ENCODE data around the gene FSTL4. TPM values are rescaled to one million over a fixed set of nuclear protein-coding genes. Genes with fewer than 3 reads are reported as not detected.

Gene FSTL4
- total and polyA plus RNA-seq, 2 experiments from 2014 or later: 1.4 to 2.8 TPM

DNA sequence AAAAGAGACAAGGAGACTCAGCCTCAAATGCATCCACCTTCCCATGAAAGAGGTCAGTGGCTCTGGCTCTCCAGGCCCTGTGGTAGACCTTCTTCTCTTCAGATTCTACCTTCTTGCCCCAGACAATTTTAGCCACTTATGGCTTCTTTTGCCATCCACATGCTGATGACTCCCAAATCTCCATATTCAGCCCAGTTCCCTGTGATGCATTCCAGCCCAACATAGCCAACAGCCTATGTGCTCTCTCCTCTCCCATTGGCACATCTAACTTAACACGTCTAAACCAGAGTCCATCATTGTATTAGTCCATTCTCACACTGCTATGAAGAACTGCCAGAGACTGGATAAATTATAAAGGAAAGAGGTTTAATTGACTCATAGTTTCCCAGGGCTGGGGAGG lies 108.8 kb downstream of the FSTL4 start:
- TF ChIP-seq EZH2 (IDR thresholded peaks at IDR 0.05; ENCODE audit: low read depth, unreplicated experiment) (no peak), EZH2phosphoT487 (IDR thresholded peaks at IDR 0.05; ENCODE audit: unreplicated experiment) (no peak), NANOG (IDR thresholded peaks at IDR 0.05; ENCODE audit: borderline replicate concordance) (no peak), STAT1 (IDR thresholded peaks at IDR 0.05; ENCODE audit: unreplicated experiment) (no peak), ZNF114 (CRISPR knock-in tag; IDR thresholded peaks at IDR 0.05) (no peak), JUNB (IDR thresholded peaks at IDR 0.05; ENCODE audit: unreplicated experiment) (no peak), POLR2AphosphoS5 (IDR thresholded peaks at IDR 0.05; ENCODE audit: low read depth) (no peak), ZNF331 (CRISPR knock-in tag; IDR thresholded peaks at IDR 0.05; ENCODE audit: low read depth) (no peak), CREB1 (CRISPR knock-in tag; IDR thresholded peaks at IDR 0.05; ENCODE audit: low read depth) (no peak)
- TF ChIP-seq, protein P1, sequence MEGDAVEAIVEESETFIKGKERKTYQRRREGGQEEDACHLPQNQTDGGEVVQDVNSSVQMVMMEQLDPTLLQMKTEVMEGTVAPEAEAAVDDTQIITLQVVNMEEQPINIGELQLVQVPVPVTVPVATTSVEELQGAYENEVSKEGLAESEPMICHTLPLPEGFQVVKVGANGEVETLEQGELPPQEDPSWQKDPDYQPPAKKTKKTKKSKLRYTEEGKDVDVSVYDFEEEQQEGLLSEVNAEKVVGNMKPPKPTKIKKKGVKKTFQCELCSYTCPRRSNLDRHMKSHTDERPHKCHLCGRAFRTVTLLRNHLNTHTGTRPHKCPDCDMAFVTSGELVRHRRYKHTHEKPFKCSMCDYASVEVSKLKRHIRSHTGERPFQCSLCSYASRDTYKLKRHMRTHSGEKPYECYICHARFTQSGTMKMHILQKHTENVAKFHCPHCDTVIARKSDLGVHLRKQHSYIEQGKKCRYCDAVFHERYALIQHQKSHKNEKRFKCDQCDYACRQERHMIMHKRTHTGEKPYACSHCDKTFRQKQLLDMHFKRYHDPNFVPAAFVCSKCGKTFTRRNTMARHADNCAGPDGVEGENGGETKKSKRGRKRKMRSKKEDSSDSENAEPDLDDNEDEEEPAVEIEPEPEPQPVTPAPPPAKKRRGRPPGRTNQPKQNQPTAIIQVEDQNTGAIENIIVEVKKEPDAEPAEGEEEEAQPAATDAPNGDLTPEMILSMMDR (conservative IDR thresholded peaks at IDR 0.05; ENCODE audit: low read depth in 2 of 2): no peak
- TF ChIP-seq, protein P2, sequence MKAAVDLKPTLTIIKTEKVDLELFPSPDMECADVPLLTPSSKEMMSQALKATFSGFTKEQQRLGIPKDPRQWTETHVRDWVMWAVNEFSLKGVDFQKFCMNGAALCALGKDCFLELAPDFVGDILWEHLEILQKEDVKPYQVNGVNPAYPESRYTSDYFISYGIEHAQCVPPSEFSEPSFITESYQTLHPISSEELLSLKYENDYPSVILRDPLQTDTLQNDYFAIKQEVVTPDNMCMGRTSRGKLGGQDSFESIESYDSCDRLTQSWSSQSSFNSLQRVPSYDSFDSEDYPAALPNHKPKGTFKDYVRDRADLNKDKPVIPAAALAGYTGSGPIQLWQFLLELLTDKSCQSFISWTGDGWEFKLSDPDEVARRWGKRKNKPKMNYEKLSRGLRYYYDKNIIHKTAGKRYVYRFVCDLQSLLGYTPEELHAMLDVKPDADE (IDR thresholded peaks at IDR 0.05): no peak
- TF ChIP-seq, protein P3, sequence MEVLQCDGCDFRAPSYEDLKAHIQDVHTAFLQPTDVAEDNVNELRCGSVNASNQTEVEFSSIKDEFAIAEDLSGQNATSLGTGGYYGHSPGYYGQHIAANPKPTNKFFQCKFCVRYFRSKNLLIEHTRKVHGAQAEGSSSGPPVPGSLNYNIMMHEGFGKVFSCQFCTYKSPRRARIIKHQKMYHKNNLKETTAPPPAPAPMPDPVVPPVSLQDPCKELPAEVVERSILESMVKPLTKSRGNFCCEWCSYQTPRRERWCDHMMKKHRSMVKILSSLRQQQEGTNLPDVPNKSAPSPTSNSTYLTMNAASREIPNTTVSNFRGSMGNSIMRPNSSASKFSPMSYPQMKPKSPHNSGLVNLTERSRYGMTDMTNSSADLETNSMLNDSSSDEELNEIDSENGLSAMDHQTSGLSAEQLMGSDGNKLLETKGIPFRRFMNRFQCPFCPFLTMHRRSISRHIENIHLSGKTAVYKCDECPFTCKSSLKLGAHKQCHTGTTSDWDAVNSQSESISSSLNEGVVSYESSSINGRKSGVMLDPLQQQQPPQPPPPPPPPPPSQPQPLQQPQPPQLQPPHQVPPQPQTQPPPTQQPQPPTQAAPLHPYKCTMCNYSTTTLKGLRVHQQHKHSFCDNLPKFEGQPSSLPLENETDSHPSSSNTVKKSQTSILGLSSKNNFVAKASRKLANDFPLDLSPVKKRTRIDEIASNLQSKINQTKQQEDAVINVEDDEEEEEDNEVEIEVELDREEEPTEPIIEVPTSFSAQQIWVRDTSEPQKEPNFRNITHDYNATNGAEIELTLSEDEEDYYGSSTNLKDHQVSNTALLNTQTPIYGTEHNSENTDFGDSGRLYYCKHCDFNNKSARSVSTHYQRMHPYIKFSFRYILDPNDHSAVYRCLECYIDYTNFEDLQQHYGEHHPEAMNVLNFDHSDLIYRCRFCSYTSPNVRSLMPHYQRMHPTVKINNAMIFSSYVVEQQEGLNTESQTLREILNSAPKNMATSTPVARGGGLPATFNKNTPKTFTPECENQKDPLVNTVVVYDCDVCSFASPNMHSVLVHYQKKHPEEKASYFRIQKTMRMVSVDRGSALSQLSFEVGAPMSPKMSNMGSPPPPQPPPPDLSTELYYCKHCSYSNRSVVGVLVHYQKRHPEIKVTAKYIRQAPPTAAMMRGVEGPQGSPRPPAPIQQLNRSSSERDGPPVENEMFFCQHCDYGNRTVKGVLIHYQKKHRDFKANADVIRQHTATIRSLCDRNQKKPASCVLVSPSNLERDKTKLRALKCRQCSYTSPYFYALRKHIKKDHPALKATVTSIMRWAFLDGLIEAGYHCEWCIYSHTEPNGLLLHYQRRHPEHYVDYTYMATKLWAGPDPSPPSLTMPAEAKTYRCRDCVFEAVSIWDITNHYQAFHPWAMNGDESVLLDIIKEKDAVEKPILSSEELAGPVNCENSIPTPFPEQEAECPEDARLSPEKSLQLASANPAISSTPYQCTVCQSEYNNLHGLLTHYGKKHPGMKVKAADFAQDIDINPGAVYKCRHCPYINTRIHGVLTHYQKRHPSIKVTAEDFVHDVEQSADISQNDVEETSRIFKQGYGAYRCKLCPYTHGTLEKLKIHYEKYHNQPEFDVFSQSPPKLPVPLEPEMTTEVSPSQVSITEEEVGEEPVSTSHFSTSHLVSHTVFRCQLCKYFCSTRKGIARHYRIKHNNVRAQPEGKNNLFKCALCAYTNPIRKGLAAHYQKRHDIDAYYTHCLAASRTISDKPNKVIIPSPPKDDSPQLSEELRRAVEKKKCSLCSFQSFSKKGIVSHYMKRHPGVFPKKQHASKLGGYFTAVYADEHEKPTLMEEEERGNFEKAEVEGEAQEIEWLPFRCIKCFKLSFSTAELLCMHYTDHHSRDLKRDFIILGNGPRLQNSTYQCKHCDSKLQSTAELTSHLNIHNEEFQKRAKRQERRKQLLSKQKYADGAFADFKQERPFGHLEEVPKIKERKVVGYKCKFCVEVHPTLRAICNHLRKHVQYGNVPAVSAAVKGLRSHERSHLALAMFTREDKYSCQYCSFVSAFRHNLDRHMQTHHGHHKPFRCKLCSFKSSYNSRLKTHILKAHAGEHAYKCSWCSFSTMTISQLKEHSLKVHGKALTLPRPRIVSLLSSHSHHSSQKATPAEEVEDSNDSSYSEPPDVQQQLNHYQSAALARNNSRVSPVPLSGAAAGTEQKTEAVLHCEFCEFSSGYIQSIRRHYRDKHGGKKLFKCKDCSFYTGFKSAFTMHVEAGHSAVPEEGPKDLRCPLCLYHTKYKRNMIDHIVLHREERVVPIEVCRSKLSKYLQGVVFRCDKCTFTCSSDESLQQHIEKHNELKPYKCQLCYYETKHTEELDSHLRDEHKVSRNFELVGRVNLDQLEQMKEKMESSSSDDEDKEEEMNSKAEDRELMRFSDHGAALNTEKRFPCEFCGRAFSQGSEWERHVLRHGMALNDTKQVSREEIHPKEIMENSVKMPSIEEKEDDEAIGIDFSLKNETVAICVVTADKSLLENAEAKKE (CRISPR knock-in tag; IDR thresholded peaks at IDR 0.05): no peak
- TF ChIP-seq, protein P4, sequence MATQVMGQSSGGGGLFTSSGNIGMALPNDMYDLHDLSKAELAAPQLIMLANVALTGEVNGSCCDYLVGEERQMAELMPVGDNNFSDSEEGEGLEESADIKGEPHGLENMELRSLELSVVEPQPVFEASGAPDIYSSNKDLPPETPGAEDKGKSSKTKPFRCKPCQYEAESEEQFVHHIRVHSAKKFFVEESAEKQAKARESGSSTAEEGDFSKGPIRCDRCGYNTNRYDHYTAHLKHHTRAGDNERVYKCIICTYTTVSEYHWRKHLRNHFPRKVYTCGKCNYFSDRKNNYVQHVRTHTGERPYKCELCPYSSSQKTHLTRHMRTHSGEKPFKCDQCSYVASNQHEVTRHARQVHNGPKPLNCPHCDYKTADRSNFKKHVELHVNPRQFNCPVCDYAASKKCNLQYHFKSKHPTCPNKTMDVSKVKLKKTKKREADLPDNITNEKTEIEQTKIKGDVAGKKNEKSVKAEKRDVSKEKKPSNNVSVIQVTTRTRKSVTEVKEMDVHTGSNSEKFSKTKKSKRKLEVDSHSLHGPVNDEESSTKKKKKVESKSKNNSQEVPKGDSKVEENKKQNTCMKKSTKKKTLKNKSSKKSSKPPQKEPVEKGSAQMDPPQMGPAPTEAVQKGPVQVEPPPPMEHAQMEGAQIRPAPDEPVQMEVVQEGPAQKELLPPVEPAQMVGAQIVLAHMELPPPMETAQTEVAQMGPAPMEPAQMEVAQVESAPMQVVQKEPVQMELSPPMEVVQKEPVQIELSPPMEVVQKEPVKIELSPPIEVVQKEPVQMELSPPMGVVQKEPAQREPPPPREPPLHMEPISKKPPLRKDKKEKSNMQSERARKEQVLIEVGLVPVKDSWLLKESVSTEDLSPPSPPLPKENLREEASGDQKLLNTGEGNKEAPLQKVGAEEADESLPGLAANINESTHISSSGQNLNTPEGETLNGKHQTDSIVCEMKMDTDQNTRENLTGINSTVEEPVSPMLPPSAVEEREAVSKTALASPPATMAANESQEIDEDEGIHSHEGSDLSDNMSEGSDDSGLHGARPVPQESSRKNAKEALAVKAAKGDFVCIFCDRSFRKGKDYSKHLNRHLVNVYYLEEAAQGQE (IDR thresholded peaks at IDR 0.05; ENCODE audit: unreplicated experiment): no peak
- Histone ChIP-seq H3K79me2 (replicated peaks; ENCODE audit: insufficient read depth) (no peaks in the 10 kb centered on the region), H2AFZ (peak overlapping the region; percentile 12; the same call in 1 of the 2 replicates), H3K4me2 (no peak overlapping the region), H3F3A (replicated peaks; ENCODE audit: low read depth) (no peaks in the 10 kb centered on the region), H3K4me3 (no peak overlapping the region), H3K9me2 (ENCODE audit: insufficient read depth) (peaks cover 3% of the 10 kb centered on the region; the same call in 1 of the 2 replicates), H3K27ac (ENCODE audit: low read depth) (no peak overlapping the region), H3K36me3 (ENCODE audit: insufficient read depth) (no peaks in the 10 kb centered on the region), H3K4me1 (ENCODE audit: insufficient read depth) (no peaks in the 10 kb centered on the region), H4K20me1 (replicated peaks; ENCODE audit: insufficient read depth) (no peaks in the 10 kb centered on the region), H3K27me3 (ENCODE audit: insufficient read depth) (no peaks in the 10 kb centered on the region)
- no peaks in the 10 kb centered on the region for H3K36me3 Mint-ChIP-seq (ENCODE audit: low read depth)
- H3K4me1 Mint-ChIP-seq: peaks cover 4% of the 10 kb centered on the region; the same call in 2 of the 3 replicates
- no peak overlapping the region for H3K27ac Mint-ChIP-seq
- DNase-seq (ENCODE audit: low spot score): no peak
- peaks cover 3% of the 10 kb centered on the region for H3K27me3 Mint-ChIP-seq (ENCODE audit: insufficient read depth, low read depth, poor library complexity)
- H3K9me3 Mint-ChIP-seq: no peaks in the 10 kb centered on the region
- ATAC-seq: no peak
- H3K4me3 Mint-ChIP-seq: no peak overlapping the region
